Fibroblast of skin of back (primary cell): ENCODE results near the gene REG3G. TPM values are rescaled to one million over a fixed set of nuclear protein-coding genes. Genes with fewer than 3 reads are reported as not detected.

Source experiments
- DNase-seq: peaks from one replicate; pipeline ENCODE4 v3.0.0-alpha.2; 2013
- polyA plus RNA-seq, 2 experiments: library from polyadenylated mRNA; unstranded; fragments of 120-200 nt; gene quantifications; one replicate each; pipeline ENCODE4 v1.2.1, GENCODE V29; 2013; ENCODE audit not compliant: insufficient read length in 2 of 2

The REG3G gene
- polyA plus RNA-seq (2013, experiment 1 of 2; ENCODE audit: insufficient read length) = not detected
- polyA plus RNA-seq (2013, experiment 2 of 2; ENCODE audit: insufficient read length) = not detected

- no peak for DNase-seq
Measured at GRCh38 chr2:79025421-79025820, at the start of gene REG3G. TSS of gene REG3G (plus strand) at chr2:79025702. CDS start at chr2:79026094, 392 bp downstream.

- DNase-seq = no peak
Measured at GRCh38 chr2:78977661-78978145, 47.8 kb upstream of the REG3G start.

- DNase-seq = no peak
Measured at GRCh38 chr2:78978340-78978739, 47.2 kb upstream of the REG3G start.

DNA sequence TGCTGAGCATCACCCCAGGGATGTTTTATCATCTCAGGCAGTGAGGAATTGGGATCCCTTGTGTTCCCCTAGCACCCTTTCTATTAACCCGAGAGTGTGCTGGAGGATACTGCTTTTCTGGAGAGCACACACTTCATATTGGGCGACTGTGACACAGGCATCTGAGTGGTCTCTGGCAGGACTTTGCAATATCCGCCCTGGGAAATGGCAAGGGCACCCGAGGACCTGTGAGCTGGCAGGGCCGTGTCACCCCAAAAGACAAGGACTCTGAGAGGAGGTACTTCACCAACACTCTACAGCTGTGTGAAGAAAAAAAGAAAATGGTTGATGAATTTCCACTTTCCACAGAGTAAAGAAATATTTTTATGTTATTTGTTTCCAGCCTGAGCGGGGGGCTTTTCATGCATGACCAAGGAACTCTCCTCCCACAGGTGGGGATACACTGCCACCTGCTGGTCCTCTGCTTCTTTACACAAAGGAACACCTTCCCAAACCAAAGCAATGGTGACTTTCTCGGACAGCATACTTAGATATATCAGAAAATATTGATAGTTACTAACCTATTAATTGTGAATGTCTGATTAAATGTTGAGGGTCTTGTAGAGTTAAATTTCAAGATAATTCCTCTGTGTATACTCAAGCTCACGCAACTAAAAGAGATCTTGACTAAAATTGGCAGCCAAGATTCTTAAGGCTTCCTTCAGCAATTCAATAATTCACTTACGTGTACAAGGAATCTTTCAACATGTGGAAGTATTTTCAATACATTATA is 45.9 kb upstream of the REG3G start:
- peak; percentile 16 for DNase-seq

DNA sequence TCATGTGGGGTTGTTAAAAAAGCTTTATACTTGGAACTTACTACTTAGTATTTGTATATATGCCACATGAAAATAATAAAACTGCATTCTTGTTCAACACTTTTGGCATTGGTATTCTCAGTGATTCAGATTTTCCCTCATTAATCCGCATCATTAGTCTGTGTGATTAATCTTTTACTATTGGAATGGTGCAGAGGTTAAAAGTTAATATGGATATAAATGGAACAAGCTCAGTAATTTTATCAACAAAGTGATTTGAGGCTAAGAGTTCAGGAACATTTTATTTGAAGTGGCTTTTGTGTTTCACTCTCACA is 45.4 kb upstream of the REG3G start:
- DNase-seq = no peak

- no peak for DNase-seq
Measured at GRCh38 chr2:78980871-78981270, 44.6 kb upstream of the REG3G start.

DNA sequence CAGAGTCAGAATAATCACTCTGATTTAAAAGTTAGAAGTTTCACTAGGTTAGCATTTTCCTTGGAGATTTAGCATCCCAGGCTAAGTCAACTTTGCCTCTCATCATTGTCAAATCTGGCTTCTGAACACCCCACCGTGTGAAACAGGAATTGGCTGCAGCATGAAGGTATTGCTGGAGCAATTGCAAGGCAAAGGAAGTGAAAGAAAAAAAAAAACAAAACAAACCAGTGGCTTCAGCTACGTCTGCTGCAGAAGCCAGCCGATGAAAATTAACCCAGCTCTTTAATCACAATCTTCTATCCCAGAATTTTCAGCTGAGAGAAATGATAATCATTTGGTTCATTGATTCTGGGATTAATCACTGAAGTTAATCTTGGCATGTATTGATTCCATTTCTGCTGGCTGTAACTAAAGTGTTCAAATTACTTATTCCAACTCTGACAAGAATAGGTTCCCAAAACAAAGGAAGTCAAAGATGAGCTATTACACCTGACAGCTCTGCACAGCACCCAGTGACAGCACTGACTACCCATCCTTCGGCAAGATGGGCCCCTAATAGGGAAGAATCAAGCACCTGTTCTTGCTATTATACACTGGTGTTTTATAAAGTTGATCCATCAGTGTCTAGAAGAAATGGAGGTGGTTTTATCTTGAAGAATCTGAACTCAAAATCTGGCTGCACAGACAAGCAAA is 42.7 kb upstream of the REG3G start:
- DNase-seq = no peak

DNA sequence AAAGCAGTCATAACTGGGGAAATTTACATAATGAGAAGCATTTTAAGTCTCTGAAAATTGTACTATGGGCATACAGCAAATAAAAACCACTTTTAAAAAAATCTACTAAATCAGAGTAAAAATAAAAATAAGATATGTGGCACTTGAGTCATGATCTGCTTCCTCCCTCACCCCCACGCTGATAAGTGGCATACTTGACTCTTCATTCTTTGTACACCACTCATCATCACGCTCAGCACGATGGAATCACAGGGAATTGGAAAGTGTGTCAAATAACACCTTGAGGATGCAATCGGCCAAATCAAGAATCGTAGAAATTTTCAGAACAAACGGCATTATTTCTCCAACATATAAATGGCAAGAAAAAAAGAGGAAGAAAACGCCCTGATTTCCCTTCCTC is 41.1 kb upstream of the REG3G start:
- DNase-seq = peak; percentile 9

DNA sequence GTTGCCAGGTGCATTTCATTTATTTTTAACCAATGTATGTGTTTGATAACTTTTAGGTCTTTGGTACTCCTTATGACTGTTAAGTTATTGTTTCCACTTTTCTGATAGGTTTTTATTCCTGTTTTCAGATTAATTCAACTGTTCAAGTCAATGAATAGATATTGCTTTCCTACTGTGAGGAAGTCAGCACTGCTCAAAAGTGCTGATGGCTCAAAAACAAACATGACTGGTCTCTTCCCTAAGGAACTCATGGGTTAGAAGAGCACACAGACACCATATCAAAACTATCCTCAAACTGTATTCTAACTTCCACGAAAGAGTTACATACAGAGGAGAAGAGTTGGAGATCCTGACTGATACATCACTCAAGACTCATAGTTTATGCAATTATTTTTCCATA is 39.9 kb upstream of the REG3G start:
- DNase-seq = no peak

DNA sequence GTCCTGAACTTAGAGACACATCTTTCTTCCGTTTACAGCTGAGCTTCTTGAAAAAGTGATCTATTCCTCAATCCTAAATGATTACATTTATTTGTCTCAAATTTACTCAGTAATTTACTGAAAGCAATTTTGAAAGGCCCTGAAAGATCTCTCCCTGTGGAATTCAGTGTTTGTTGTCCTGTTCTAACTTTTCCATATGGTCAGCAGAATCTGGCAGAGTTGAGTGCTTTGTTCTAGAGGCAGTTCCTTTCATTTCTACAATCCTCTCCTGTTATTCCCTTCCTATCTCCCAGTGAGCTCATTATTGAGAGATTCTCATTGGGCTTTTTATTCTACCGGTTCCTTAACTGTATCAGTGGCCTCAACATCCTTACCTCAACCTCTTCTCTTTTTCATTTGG is 36.5 kb upstream of the REG3G start:
- no peak for DNase-seq

DNA sequence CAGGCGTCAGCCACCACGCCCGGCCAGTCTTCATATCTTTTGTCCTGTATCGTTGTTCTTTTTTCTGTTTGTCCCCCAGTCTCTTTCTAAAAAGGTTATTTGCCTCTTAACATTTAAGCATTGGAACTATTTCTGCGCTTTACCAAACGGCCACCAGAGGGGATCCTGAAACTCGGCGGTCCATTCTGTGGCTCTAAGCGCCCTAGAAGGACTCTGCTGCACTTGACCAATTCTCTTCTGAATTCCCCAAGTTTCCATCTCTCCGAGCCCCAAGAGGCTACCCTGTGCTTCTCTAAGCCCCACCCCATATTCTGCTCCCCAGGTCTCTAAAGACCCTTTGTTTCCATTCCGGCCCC is 33.1 kb upstream of the REG3G start:
- DNase-seq = no peak

DNA sequence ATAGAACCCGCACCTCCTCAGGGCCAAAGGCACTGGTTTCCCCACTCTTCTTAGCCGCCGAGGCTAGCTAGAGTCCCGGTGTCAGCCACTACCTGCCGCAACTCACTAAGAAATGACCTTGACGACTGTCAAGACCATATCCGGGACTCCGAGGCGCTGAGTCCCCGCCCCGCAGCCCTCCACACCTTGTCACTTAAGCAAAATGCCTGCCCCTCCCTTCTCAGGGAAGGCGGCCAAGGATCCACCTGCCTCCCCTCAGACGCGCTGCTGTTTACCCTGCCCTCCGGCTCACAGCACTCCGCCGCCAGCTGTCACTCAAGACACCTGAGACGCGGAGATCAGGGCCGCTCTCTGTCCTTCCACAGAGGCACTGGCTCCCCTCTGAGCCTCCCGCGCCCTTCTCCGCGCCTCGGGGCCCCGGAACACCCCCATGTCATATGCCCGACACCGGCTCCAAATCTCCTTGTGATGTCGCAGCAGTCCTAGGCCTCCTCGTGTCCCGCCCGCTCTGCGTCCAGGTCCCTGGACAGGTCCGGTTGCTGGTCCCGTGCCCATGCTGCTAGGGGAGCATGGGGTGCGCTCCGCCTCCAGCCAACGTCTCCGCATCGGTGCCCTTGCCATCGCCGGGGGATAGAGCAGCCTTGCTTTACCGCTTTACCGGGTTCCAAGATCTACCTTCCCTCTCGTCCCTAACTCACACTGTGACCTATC is 32.5 kb upstream of the REG3G start:
- DNase-seq = no peak

GRCh38 chr2:78993518-78994148 is 31.9 kb upstream of the REG3G start:
- DNase-seq = no peak

DNA sequence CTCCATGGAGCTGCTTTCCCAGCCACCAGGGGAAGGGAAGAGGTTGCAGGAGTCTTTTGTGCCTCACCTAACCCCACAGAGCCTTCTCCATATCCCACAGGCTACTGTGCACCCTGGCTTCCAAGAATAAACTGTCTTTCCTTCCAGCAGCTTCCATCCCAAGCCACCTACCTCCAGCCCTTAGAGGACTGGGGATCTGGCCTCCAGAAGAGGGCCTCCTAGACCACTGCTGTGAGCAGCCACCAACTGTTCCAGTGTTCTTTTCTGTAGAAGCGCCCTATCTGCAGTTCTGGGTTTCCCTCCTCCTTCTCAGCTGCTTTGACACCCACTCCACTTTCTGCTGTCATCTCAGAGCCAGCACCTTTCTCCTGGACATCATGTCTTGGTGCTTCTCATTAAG is 30.7 kb upstream of the REG3G start:
- no peak for DNase-seq

- peak; percentile 18 for DNase-seq
Measured at GRCh38 chr2:78999406-78999805, 26.1 kb upstream of the REG3G start.

DNA sequence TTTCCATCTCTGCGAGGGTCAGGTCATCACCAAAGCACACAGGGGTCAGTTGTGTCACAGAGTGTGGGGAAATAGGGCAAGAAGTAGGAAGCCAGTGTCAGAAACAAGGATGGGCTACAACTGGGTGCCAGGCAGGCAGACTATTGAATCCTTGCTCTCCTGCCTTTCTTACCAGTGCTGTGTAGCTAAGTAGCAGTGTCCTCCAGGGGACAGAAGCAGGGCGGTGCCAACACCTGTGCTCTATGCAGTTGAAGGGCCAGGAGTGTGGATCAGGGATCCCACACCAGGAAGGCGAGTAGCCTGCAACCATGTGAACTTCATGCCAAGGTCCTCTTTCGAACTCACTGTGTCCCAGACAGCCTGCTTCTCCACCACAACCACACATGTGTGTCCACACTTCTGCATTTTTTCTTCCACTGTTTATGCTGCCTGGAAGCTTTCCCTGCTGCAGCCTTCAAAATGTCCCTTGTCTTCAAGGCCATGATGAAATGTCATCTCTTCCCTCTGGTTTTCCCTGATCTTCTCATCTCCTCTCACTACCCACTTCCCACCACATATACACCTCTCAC is 25.4 kb upstream of the REG3G start:
- no peak for DNase-seq

GRCh38 chr2:79001285-79001684 is 24.2 kb upstream of the REG3G start:
- no peak for DNase-seq

DNA sequence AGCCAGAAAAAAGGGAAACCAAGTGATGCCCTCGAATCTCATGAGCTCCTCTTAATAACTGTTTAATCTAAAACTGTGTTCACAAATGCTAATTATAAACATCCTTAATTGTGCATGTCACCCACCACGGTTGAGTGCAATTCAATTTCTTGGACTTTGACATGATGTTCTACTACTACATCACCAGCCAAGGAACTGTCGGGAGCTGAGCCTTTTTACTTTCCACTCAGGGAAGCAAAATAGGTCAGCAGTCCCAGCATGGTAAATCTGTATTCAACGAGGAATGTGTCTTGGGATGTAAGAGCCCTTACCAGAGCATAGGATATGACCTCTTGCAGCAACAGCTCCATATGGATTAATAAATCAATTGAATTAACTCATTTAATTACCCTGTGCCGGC is 20.8 kb upstream of the REG3G start:
- no peak for DNase-seq

DNA sequence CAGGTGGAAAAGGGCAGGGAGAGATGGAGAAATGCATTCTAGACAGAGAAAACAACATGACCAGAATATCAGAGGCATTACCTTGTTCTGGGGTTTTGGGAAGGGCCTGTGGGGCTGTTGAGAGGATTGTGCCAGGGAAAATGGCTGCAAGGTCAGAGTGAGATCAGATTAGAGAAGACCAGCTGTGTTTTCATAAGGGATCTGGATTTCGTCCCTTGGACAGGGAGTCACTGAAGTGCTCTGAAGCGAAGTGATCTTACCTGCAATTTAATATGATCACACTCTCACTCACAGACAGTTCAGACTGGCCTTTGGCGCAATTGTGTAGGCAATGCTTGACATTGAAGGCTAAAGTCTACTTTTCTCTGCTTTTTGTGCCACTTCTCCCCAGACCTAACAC is 20.3 kb upstream of the REG3G start:
- DNase-seq = no peak

GRCh38 chr2:79009388-79009787 is 16.1 kb upstream of the REG3G start:
- no peak for DNase-seq

- no peak for DNase-seq
Measured at GRCh38 chr2:79011496-79011895, 14.0 kb upstream of the REG3G start.

GRCh38 chr2:79013629-79014028 is 11.9 kb upstream of the REG3G start:
- no peak for DNase-seq

GRCh38 chr2:79016342-79016741 is 9.2 kb upstream of the REG3G start:
- DNase-seq = no peak
